Upper lobe of left lung (tissue), 6 donors: ENCODE results near the gene LCN15. TPM values are rescaled to one million over a fixed set of nuclear protein-coding genes. Genes with fewer than 3 reads are reported as not detected.
"Not testable (repeated sequence)": the region's sequence is repeated elsewhere in the genome, so short reads cannot be mapped to it uniquely, and the experiment has no call there.

Experiments used
- ATAC-seq, 2 donors: fragments of 200-7000 bp; cut with Tn5 transposase; one replicate each; pipeline ENCODE4 v1.9.1; 2022; ENCODE audit warnings: mild to moderate bottlenecking in 2 of 2, moderate library complexity in 2 of 2; ENCODE audit not compliant: low FRiP score in 2 of 2
- DNase-seq, 2 donors: peaks; one replicate each; pipeline ENCODE4 v3.0.0-alpha.2; 2019 to 2020
- H3K27ac ChIP-seq, 4 donors: fragments of 200-600 bp; sonication (generic); one replicate each; pipeline ENCODE4 v1.5.1; 2016 to 2019
- H3K27me3 ChIP-seq, 4 donors: fragments of 200-600 bp; sonication (generic); one replicate each; pipeline ENCODE4 v1.5.1; 2017 to 2019
- H3K36me3 ChIP-seq, 4 donors: fragments of 200-600 bp; sonication (generic); one replicate each; pipeline ENCODE4 v1.5.1; 2016 to 2019
- H3K4me1 ChIP-seq, 4 donors: fragments of 200-600 bp; sonication (generic); one replicate each; pipeline ENCODE4 v1.5.1; 2018 to 2019
- H3K4me3 ChIP-seq, 4 donors: fragments of 200-600 bp; sonication (generic); one replicate each; pipeline ENCODE4 v1.5.1; 2017 to 2019; ENCODE audit warnings: mild to moderate bottlenecking in 2 of 4, moderate library complexity in 1 of 4
- H3K9me3 ChIP-seq, 4 donors: fragments of 200-600 bp; sonication (generic); one replicate each; pipeline ENCODE4 v1.5.1; 2018 to 2019
- CTCF ChIP-seq, 6 experiments: fragments of 450-650 bp in 4 of 6; fragments of 200-600 bp in 2 of 6; sonication (generic) in 2 of 6; IDR thresholded peaks; one replicate each; pipeline ENCODE4 v1.5.1; 2016 to 2019; ENCODE audit warnings: antibody characterized with exemption in 6 of 6
- EP300 ChIP-seq, 4 donors: sonication (generic); formaldehyde crosslinking; IDR thresholded peaks; one replicate each; pipeline ENCODE4 v1.5.1; 2017; ENCODE audit warnings: antibody characterized with exemption in 4 of 4, control low read depth in 2 of 4
- POLR2A ChIP-seq, 4 donors: fragments of 450-650 bp; IDR thresholded peaks; one replicate each; pipeline ENCODE4 v1.5.1; 2016 to 2017; ENCODE audit warnings: antibody characterized with exemption in 4 of 4, mild to moderate bottlenecking in 2 of 4
- POLR2AphosphoS5 ChIP-seq, 2 donors: sonication (generic); formaldehyde crosslinking; IDR thresholded peaks; one replicate each; pipeline ENCODE4 v1.5.1; 2017; ENCODE audit warnings: antibody characterized with exemption in 2 of 2
- WGBS, 2 donors: methylation state at CpG; one replicate each; pipeline ENCODE4 v1.1.5; 2017 to 2018; 5-methylcytosine and 5-hydroxymethylcytosine counted together
- total RNA-seq, 6 donors: library from RNA; depleted of rRNA in 4 of 6; stranded (reverse); fragments of >200 nt in 4 of 6; gene quantifications; one replicate each; pipeline versions ENCODE4 v1.1.0 to v1.2.1, GENCODE V29; 2016 to 2021
- donor health status: DM: no; HTN: no; CAD: no; lungs with moderate emphysema.
- donor health status: DM: no; HTN: yes; CAD: no; lungs with severe emphysema.

LCN15 gene
- total RNA-seq, 6 donors from 2014 or later: 0.23 TPM; not detected in 5

- Histone ChIP-seq H3K27me3 (no peaks in the 10 kb centered on the region), H3K36me3 (no peaks in the 10 kb centered on the region), H3K27ac (no peak overlapping the region), H3K9me3 (peaks cover 0 to 7% (median 3%) of the 10 kb centered on the region in 4 donors), H3K4me3 (no peak overlapping the region), H3K4me1 (peaks cover 0 to 5% (median 0%) of the 10 kb centered on the region in 4 donors)
- ATAC-seq: no peak
- WGBS, 2 donors: 90 to 93% methylated on average over 14 to 18 of the region's 18 CpGs
- DNase-seq: peak in 1 of 2 donors; percentile 61
- no peak for TF ChIP-seq POLR2AphosphoS5 (IDR thresholded peaks at IDR 0.05)
These were observed 7.5 kb downstream of the LCN15 start for GRCh38 chr9:136756836-136757235.

GRCh38 chr9:136756134-136756438 lies 8.2 kb downstream of the LCN15 start:
- 81 to 83% methylated on average over 4 of the region's 4 CpGs for WGBS, 2 donors
- ATAC-seq (no peak), DNase-seq (no peak)
- H3K27me3 ChIP-seq: no peaks in the 10 kb centered on the region
- peaks cover 0 to 5% (median 0%) of the 10 kb centered on the region in 4 donors for H3K4me1 ChIP-seq
- no peak overlapping the region for H3K27ac ChIP-seq
- H3K36me3 ChIP-seq: no peaks in the 10 kb centered on the region
- no peak overlapping the region for H3K4me3 ChIP-seq
- H3K9me3 ChIP-seq: peaks cover 0 to 9% (median 3%) of the 10 kb centered on the region in 4 donors
- no peak for TF ChIP-seq CTCF (IDR thresholded peaks at IDR 0.05)
- TF ChIP-seq POLR2A (IDR thresholded peaks at IDR 0.05): no peak
- no peak for TF ChIP-seq EP300 (IDR thresholded peaks at IDR 0.05)
- no peak for TF ChIP-seq POLR2AphosphoS5 (IDR thresholded peaks at IDR 0.05)

GRCh38 chr9:136755302-136756133 lies 8.8 kb downstream of the LCN15 start:
- not testable (repeated sequence) for H3K36me3 ChIP-seq, ATAC-seq, H3K27me3 ChIP-seq, DNase-seq, H3K9me3 ChIP-seq, H3K27ac ChIP-seq, H3K4me3 ChIP-seq, H3K4me1 ChIP-seq
- 92 to 93% methylated on average over 12 to 22 of the region's 22 CpGs for WGBS, 2 donors

- no peak overlapping the region for H3K4me3 ChIP-seq
- H3K9me3 ChIP-seq: peaks cover 0 to 9% (median 3%) of the 10 kb centered on the region in 4 donors
- H3K4me1 ChIP-seq: peaks cover 0 to 5% (median 0%) of the 10 kb centered on the region in 4 donors
- H3K27me3 ChIP-seq: no peaks in the 10 kb centered on the region
- no peak overlapping the region for H3K27ac ChIP-seq
- 81 to 84% methylated on average over 11 to 24 of the region's 24 CpGs for WGBS, 2 donors
- peak in 1 of 2 donors; percentile 76 for DNase-seq
- TF ChIP-seq POLR2AphosphoS5 (IDR thresholded peaks at IDR 0.05) (no peak), POLR2A (IDR thresholded peaks at IDR 0.05) (no peak), CTCF (IDR thresholded peaks at IDR 0.05) (no peak), EP300 (IDR thresholded peaks at IDR 0.05) (no peak)
- no peak for ATAC-seq
- H3K36me3 ChIP-seq: no peaks in the 10 kb centered on the region
These were observed 9.6 kb downstream of the LCN15 start for GRCh38 chr9:136754626-136755301.

GRCh38 chr9:136754059-136754572 lies 10.2 kb downstream of the LCN15 start:
- 77% methylated on average over 11 of the region's 17 CpGs; no CpG with 5 or more reads in 1 of the 2 donors for WGBS, 2 donors
- DNase-seq: peak in 1 of 2 donors; percentile 55
- H3K36me3 ChIP-seq: no peaks in the 10 kb centered on the region
- peaks cover 0 to 5% (median 2%) of the 10 kb centered on the region in 4 donors for H3K4me1 ChIP-seq
- ATAC-seq: no peak
- no peak overlapping the region for H3K27ac ChIP-seq
- no peaks in the 10 kb centered on the region for H3K27me3 ChIP-seq
- no peak for TF ChIP-seq EP300 (IDR thresholded peaks at IDR 0.05)
- no peak overlapping the region for H3K4me3 ChIP-seq
- peaks cover 0 to 9% (median 3%) of the 10 kb centered on the region in 4 donors for H3K9me3 ChIP-seq

GRCh38 chr9:136753371-136754058 lies 10.8 kb downstream of the LCN15 start:
- 81 to 84% methylated on average over 13 to 27 of the region's 31 CpGs for WGBS, 2 donors
- Histone ChIP-seq H3K27ac (no peak overlapping the region), H3K9me3 (peaks cover 0 to 9% (median 3%) of the 10 kb centered on the region in 4 donors), H3K27me3 (no peaks in the 10 kb centered on the region), H3K4me1 (peaks cover 0 to 7% (median 2%) of the 10 kb centered on the region in 4 donors), H3K4me3 (no peak overlapping the region), H3K36me3 (no peaks in the 10 kb centered on the region)
- TF ChIP-seq EP300 (IDR thresholded peaks at IDR 0.05) (no peak), CTCF (IDR thresholded peaks at IDR 0.05) (no peak), POLR2A (IDR thresholded peaks at IDR 0.05) (no peak), POLR2AphosphoS5 (IDR thresholded peaks at IDR 0.05) (no peak)
- DNase-seq (peak in 1 of 2 donors; percentile 62), ATAC-seq (no peak)
